GM21526 (cell line): ENCODE data around the gene ZNF365.
"Not testable (repeated sequence)": the region's sequence is repeated elsewhere in the genome, so short reads cannot be mapped to it uniquely, and the experiment has no call there.

ENCODE experiments used
- ATAC-seq: cut with Tn5 transposase; IDR thresholded peaks from one replicate; pipeline ENCODE4 v1.9.1; 2021; ENCODE audit warnings: moderate library complexity; ENCODE audit not compliant: unreplicated experiment, low FRiP score

ZNF365 gene

GRCh38 chr10:62373995-62374861 lies at the start of gene ZNF365:
ZNF365 (plus strand) TSS chr10:62374369; CDS start chr10:62376194, 1,825 bp downstream.
- no peak for ATAC-seq

- ATAC-seq = no peak
Observed at GRCh38 chr10:62326176-62326575, 48.0 kb upstream of the ZNF365 start.

GRCh38 chr10:62327885-62328284 lies 46.3 kb upstream of the ZNF365 start:
- ATAC-seq = no peak

GRCh38 chr10:62330213-62330612 lies 44.0 kb upstream of the ZNF365 start:
- ATAC-seq = no peak

GRCh38 chr10:62332406-62332805 lies 41.8 kb upstream of the ZNF365 start:
- ATAC-seq = no peak

GRCh38 chr10:62333135-62333889 lies 40.9 kb upstream of the ZNF365 start:
- ATAC-seq = no peak

- ATAC-seq = no peak
Observed at GRCh38 chr10:62333988-62334682, 40.0 kb upstream of the ZNF365 start.

- no peak for ATAC-seq
Observed at GRCh38 chr10:62335326-62335725, 38.8 kb upstream of the ZNF365 start.

- ATAC-seq = no peak
Observed at GRCh38 chr10:62336404-62336803, 37.8 kb upstream of the ZNF365 start.

GRCh38 chr10:62341419-62341818 lies 32.8 kb upstream of the ZNF365 start:
- no peak for ATAC-seq

GRCh38 chr10:62343000-62343399 lies 31.2 kb upstream of the ZNF365 start:
- no peak for ATAC-seq

- no peak for ATAC-seq
Observed at GRCh38 chr10:62348029-62348428, 26.1 kb upstream of the ZNF365 start.

- no peak for ATAC-seq
Observed at GRCh38 chr10:62352356-62352970, 21.7 kb upstream of the ZNF365 start.

GRCh38 chr10:62354916-62355315 lies 19.3 kb upstream of the ZNF365 start:
- no peak for ATAC-seq

- no peak for ATAC-seq
Observed at GRCh38 chr10:62356447-62356846, 17.7 kb upstream of the ZNF365 start.

- ATAC-seq = not testable (repeated sequence)
Observed at GRCh38 chr10:62358151-62358550, 16.0 kb upstream of the ZNF365 start.

GRCh38 chr10:62373639-62373994 lies 552 bp upstream of the ZNF365 start:
- no peak for ATAC-seq

GRCh38 chr10:62374862-62375710 lies 917 bp downstream of the ZNF365 start:
- no peak for ATAC-seq

GRCh38 chr10:62376071-62377025 lies 2.2 kb downstream of the ZNF365 start:
- no peak for ATAC-seq
